Measurements from ENCODE around the gene FTSJ1.

DNA sequence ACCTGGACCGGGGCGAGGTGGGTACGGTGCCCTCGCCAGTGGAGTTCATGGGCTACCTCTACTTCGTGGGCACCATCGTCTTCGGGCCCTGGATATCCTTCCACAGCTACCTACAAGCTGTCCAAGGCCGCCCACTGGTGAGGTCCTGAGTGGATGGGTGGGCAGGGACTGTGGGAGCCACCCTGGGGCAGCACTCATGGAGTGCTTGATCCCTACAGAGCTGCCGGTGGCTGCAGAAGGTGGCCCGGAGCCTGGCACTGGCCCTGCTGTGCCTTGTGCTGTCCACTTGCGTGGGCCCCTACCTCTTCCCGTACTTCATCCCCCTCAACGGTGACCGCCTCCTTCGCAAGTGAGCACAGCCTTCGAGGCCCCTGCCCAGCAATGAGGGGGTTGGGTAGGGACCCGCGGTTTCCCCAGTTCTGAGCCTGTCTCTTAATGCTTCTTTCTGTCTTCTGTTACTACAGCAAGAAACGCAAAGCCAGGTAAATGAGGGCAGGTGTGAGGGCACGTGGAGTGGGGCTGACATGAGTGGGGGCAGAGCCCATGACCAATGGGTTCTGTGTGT lies 36.5 kb downstream of the FTSJ1 start:
- TF ChIP-seq EP300 (conservative IDR thresholded peaks at IDR 0.05; ENCODE audit: poor library complexity, severe bottlenecking) (no peak), MXI1 (conservative IDR thresholded peaks at IDR 0.05; ENCODE audit: poor library complexity, severe bottlenecking) (no peak), EZH2 (IDR thresholded peaks at IDR 0.05; ENCODE audit: borderline replicate concordance, insufficient read depth, low read length, poor library complexity, severe bottlenecking) (no peak), POLR2AphosphoS5 (IDR thresholded peaks at IDR 0.05) (no peak), SMC3 (conservative IDR thresholded peaks at IDR 0.05; ENCODE audit: poor library complexity) (no peak)
- TF ChIP-seq, protein P1, sequence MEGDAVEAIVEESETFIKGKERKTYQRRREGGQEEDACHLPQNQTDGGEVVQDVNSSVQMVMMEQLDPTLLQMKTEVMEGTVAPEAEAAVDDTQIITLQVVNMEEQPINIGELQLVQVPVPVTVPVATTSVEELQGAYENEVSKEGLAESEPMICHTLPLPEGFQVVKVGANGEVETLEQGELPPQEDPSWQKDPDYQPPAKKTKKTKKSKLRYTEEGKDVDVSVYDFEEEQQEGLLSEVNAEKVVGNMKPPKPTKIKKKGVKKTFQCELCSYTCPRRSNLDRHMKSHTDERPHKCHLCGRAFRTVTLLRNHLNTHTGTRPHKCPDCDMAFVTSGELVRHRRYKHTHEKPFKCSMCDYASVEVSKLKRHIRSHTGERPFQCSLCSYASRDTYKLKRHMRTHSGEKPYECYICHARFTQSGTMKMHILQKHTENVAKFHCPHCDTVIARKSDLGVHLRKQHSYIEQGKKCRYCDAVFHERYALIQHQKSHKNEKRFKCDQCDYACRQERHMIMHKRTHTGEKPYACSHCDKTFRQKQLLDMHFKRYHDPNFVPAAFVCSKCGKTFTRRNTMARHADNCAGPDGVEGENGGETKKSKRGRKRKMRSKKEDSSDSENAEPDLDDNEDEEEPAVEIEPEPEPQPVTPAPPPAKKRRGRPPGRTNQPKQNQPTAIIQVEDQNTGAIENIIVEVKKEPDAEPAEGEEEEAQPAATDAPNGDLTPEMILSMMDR (IDR thresholded peaks at IDR 0.05; ENCODE audit: poor library complexity, severe bottlenecking), result no peak
- TF ChIP-seq, protein P2, sequence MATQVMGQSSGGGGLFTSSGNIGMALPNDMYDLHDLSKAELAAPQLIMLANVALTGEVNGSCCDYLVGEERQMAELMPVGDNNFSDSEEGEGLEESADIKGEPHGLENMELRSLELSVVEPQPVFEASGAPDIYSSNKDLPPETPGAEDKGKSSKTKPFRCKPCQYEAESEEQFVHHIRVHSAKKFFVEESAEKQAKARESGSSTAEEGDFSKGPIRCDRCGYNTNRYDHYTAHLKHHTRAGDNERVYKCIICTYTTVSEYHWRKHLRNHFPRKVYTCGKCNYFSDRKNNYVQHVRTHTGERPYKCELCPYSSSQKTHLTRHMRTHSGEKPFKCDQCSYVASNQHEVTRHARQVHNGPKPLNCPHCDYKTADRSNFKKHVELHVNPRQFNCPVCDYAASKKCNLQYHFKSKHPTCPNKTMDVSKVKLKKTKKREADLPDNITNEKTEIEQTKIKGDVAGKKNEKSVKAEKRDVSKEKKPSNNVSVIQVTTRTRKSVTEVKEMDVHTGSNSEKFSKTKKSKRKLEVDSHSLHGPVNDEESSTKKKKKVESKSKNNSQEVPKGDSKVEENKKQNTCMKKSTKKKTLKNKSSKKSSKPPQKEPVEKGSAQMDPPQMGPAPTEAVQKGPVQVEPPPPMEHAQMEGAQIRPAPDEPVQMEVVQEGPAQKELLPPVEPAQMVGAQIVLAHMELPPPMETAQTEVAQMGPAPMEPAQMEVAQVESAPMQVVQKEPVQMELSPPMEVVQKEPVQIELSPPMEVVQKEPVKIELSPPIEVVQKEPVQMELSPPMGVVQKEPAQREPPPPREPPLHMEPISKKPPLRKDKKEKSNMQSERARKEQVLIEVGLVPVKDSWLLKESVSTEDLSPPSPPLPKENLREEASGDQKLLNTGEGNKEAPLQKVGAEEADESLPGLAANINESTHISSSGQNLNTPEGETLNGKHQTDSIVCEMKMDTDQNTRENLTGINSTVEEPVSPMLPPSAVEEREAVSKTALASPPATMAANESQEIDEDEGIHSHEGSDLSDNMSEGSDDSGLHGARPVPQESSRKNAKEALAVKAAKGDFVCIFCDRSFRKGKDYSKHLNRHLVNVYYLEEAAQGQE (IDR thresholded peaks at IDR 0.05; ENCODE audit: borderline replicate concordance), result no peak

Measured in neural cell (in vitro differentiated cells).